Activated CD8-positive, alpha-beta T cell treated with anti-CD3 and anti-CD28 coated beads for 36 hours (primary cell): ENCODE measurements around the gene GALNTL6. TPM values are rescaled to one million over a fixed set of nuclear protein-coding genes. Genes with fewer than 3 reads are reported as not detected.

Experiments used
- ATAC-seq: fragments of 200-7000 bp; cut with Tn5 transposase; one replicate; pipeline ENCODE4 v1.10.0; 2021; ENCODE audit warnings: mild to moderate bottlenecking, moderate library complexity
- CTCF ChIA-PET: fragments of 350-600 bp; sonication (Branson Sonifier 250); formaldehyde crosslinking; loops from one replicate; lab custom pipeline; 2021; ENCODE audit warnings: antibody characterized with exemption; lab: Charles Lee
- POLR2A ChIA-PET: fragments of 350-600 bp; sonication (Branson Sonifier 250); formaldehyde crosslinking; loops from one replicate; lab custom pipeline; 2021; ENCODE audit warnings: antibody characterized with exemption; lab: Charles Lee
- DNase-seq: peaks from one replicate; pipeline ENCODE4 v3.0.0-alpha.2; 2020
- H3K27ac Mint-ChIP-seq: one replicate; pipeline ENCODE4 v1.8.0; 2021; ENCODE audit warnings: mild to moderate bottlenecking, mixed read lengths
- H3K27me3 Mint-ChIP-seq: one replicate; pipeline ENCODE4 v1.8.0; 2021; ENCODE audit warnings: mixed read lengths
- H3K36me3 Mint-ChIP-seq: one replicate; pipeline ENCODE4 v1.8.0; 2021; ENCODE audit warnings: low read depth, mixed read lengths
- H3K4me1 Mint-ChIP-seq: one replicate; pipeline ENCODE4 v1.8.0; 2021; ENCODE audit warnings: low read depth, mixed read lengths
- H3K4me3 Mint-ChIP-seq: one replicate; pipeline ENCODE4 v1.8.0; 2021; ENCODE audit warnings: mild to moderate bottlenecking, moderate library complexity, mixed read lengths
- H3K9me3 Mint-ChIP-seq: one replicate; pipeline ENCODE4 v1.8.0; 2021; ENCODE audit warnings: mixed read lengths
- intact Hi-C: fragments of 100-400 bp; cut with micrococcal nuclease; formaldehyde crosslinking; loops from one replicate; pipeline ENCODE4 v1.10.0; 2022
- total RNA-seq, 2 experiments: library from RNA; stranded (reverse); gene quantifications; one replicate each; pipeline ENCODE4 v1.2.3, GENCODE V29; 2021
- TF ChIP-seq, protein P1 (sequence below): fragments of 200-600 bp; IDR thresholded peaks from one replicate; pipeline ENCODE4 v1.8.0; 2022; ENCODE audit warnings: antibody characterized with exemption, mild to moderate bottlenecking

The GALNTL6 gene
- total RNA-seq, 2 experiments from 2014 or later = not detected

DNA sequence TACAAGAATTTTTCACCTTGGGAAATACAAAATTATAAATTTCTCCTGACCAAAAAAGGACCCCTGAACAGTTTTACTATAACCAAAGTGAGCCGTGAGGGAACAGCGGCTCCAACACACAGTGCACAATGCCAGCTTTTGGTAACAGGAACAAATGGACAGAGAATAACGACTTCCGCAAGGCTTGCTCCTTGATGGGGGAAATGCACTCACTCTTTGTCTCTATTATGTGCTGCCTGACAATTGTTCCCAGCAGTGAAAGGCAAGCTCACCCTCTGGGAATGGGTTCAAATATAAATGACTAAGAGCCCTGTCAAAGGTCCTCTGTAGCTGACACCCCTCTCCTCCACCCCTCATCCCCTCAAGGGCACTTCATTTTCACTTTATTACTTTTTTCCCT lies 1029.6 kb downstream of the GALNTL6 start:
- Mint-ChIP-seq H3K4me1 (no peaks in the 10 kb centered on the region), H3K4me3 (no peak overlapping the region), H3K27me3 (peaks cover 2% of the 10 kb centered on the region), H3K36me3 (no peaks in the 10 kb centered on the region), H3K27ac (no peak overlapping the region), H3K9me3 (no peaks in the 10 kb centered on the region)
- ATAC-seq (no peak), DNase-seq (no peak)
- ChIA-PET CTCF (no interaction called here), POLR2A (no interaction called here)
- TF ChIP-seq, protein P1, sequence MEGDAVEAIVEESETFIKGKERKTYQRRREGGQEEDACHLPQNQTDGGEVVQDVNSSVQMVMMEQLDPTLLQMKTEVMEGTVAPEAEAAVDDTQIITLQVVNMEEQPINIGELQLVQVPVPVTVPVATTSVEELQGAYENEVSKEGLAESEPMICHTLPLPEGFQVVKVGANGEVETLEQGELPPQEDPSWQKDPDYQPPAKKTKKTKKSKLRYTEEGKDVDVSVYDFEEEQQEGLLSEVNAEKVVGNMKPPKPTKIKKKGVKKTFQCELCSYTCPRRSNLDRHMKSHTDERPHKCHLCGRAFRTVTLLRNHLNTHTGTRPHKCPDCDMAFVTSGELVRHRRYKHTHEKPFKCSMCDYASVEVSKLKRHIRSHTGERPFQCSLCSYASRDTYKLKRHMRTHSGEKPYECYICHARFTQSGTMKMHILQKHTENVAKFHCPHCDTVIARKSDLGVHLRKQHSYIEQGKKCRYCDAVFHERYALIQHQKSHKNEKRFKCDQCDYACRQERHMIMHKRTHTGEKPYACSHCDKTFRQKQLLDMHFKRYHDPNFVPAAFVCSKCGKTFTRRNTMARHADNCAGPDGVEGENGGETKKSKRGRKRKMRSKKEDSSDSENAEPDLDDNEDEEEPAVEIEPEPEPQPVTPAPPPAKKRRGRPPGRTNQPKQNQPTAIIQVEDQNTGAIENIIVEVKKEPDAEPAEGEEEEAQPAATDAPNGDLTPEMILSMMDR = no peak
- intact Hi-C loops = no loop called here

DNA sequence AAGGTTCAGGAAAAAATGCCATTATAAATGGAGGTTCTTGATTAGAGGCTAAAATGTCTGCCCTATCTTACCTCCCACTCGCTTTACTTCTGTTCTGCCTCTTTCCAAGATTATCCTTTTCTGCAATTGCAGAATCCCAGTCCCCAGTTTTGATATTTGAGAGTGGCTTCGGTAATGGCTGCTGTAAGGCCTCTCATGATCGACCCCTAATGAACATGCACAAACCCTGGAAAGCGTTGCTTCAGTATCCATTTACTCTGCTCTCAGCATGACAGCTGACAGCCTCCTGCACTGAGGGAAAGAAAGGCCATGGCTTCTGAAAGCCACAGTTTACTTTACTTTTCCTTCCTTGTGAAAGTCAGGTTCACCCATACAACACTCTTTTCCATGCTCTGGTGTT lies 1030.0 kb downstream of the GALNTL6 start:
- no peaks in the 10 kb centered on the region for H3K4me1 Mint-ChIP-seq
- ChIA-PET POLR2A (no interaction called here), CTCF (no interaction called here)
- DNase-seq (no peak), ATAC-seq (no peak)
- TF ChIP-seq, protein P1 = no peak
- intact Hi-C loops = no loop called here
- no peaks in the 10 kb centered on the region for H3K9me3 Mint-ChIP-seq
- H3K36me3 Mint-ChIP-seq = no peaks in the 10 kb centered on the region
- no peak overlapping the region for H3K27ac Mint-ChIP-seq
- no peak overlapping the region for H3K4me3 Mint-ChIP-seq
- H3K27me3 Mint-ChIP-seq = peaks cover 2% of the 10 kb centered on the region

DNA sequence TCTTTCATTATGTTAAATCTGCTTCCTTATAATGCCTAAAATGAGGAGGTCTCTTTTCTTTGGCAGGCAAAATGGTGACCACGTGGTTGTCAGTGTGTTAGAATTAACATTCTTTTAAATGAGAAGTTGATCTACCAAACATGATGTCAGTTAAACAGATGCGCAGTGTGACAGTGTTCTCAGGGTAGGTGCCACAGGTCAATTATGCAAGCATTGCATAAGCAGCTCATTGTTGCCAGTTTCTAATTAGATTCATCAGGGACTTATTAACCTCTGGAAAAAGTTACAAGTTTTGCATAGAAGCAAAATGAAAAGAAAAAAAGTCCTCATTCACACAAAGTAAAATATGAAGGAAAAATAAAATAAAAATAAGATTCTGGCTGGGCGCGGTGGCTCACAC lies 1031.4 kb downstream of the GALNTL6 start:
- H3K4me1 Mint-ChIP-seq = no peaks in the 10 kb centered on the region
- no peak for DNase-seq
- H3K27ac Mint-ChIP-seq = no peak overlapping the region
- H3K4me3 Mint-ChIP-seq = no peak overlapping the region
- ATAC-seq = no peak
- ChIA-PET POLR2A (no interaction called here), CTCF (no interaction called here)
- H3K27me3 Mint-ChIP-seq = peaks cover 2% of the 10 kb centered on the region
- TF ChIP-seq, protein P1 = no peak
- intact Hi-C loops = no loop called here
- H3K36me3 Mint-ChIP-seq = no peaks in the 10 kb centered on the region
- no peaks in the 10 kb centered on the region for H3K9me3 Mint-ChIP-seq

DNA sequence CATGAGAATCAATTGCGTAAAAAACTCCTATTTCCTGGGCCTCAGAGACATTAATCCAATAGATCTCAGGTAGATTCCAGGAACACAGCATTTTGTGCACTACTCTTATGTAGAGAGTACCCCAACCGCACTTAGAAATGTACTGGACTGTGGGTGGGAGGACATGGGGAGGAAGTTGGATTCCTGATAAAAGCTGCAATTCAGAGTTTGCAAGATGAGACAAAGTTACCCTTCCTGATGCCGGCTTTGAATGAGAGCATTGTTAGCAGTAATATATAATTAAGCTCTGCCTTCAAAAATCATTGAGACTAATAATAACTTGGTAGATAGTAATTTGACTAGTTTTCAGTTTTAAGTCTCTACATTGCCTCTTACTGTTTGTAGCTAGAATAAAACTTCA lies 1032.1 kb downstream of the GALNTL6 start:
- ChIA-PET POLR2A (interaction anchor here (0.7 kb wide), 2 partner anchors 96 to 159 kb away, joined by 3 to 5 read pairs; no protein-coding TSS in a partner anchor), CTCF (no interaction called here)
- no peak overlapping the region for H3K4me3 Mint-ChIP-seq
- DNase-seq (no peak), ATAC-seq (no peak)
- H3K4me1 Mint-ChIP-seq = no peaks in the 10 kb centered on the region
- intact Hi-C loops = no loop called here
- H3K9me3 Mint-ChIP-seq = no peaks in the 10 kb centered on the region
- peaks cover 1% of the 10 kb centered on the region for H3K27me3 Mint-ChIP-seq
- H3K36me3 Mint-ChIP-seq = no peaks in the 10 kb centered on the region
- TF ChIP-seq, protein P1 = no peak
- H3K27ac Mint-ChIP-seq = no peak overlapping the region

DNA sequence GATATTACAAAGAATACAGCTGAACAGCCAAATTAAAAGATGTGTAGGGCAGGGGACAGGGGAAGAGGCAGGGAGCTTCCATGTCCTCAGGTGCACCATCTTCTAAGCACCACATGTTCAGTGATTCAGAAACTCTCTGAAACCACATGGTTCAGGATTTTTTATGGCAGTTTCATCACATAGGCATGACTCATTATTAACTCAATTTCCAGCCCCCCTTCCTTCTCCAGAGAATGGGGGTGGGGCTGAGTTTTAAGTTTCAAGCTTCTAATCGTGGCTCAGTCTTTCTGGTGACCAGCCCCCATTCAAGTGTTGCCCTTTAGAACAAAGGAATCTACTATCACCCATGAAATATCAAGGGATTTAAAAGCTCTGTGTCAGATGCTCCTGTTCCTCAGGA lies 1037.6 kb downstream of the GALNTL6 start:
- DNase-seq (no peak), ATAC-seq (no peak)
- Mint-ChIP-seq H3K4me1 (no peaks in the 10 kb centered on the region), H3K36me3 (no peaks in the 10 kb centered on the region), H3K27me3 (no peaks in the 10 kb centered on the region), H3K27ac (no peak overlapping the region), H3K4me3 (no peak overlapping the region), H3K9me3 (no peaks in the 10 kb centered on the region)
- TF ChIP-seq, protein P1 = no peak
- POLR2A ChIA-PET = no interaction called here
- intact Hi-C loops = no loop called here
- CTCF ChIA-PET = no interaction called here
